HFF-Myc (cell line): ENCODE data around the gene ZNRF1.

ENCODE experiments used
- DNase-seq: peaks from one replicate; pipeline ENCODE4 v3.0.0-alpha.2; 2011; ENCODE audit warnings: low read depth; ENCODE audit errors: extremely low read depth
- H3K4me3 ChIP-seq: replicated peaks from 2 replicates; pipeline ENCODE4 v1.5.1; 2011; ENCODE audit warnings: low read depth, mild to moderate bottlenecking, control low read depth, low read length
- CTCF ChIP-seq: IDR thresholded peaks from 2 replicates; pipeline ENCODE4 v1.5.1; 2012; ENCODE audit warnings: mild to moderate bottlenecking, low read depth, low read length, control low read depth; ENCODE audit errors: missing control alignments

The ZNRF1 gene

GRCh38 chr16:74998481-74999218 lies at the start of gene ZNRF1:
Gene ZNRF1, plus strand, starts transcription at chr16:74999024. Its CDS starts 648 bp downstream, at chr16:74999672.
- DNase-seq = peak; percentile 38
- TF ChIP-seq CTCF = peak; percentile 69
- H3K4me3 ChIP-seq = peak within 1 kb of the TSS; percentile 54

GRCh38 chr16:74949309-74949708 lies 49.5 kb upstream of the ZNRF1 start:
- H3K4me3 ChIP-seq = no peak overlapping the region
- DNase-seq = no peak
- TF ChIP-seq CTCF = no peak

- no peak for TF ChIP-seq CTCF
- H3K4me3 ChIP-seq = no peak overlapping the region
- DNase-seq = no peak
These were observed 48.3 kb upstream of the ZNRF1 start for GRCh38 chr16:74950511-74950910.

GRCh38 chr16:74951206-74951605 lies 47.6 kb upstream of the ZNRF1 start:
- no peak overlapping the region for H3K4me3 ChIP-seq
- no peak for DNase-seq
- no peak for TF ChIP-seq CTCF

- no peak overlapping the region for H3K4me3 ChIP-seq
- no peak for DNase-seq
- TF ChIP-seq CTCF = no peak
These were observed 47.1 kb upstream of the ZNRF1 start for GRCh38 chr16:74951681-74952080.

- no peak for TF ChIP-seq CTCF
- H3K4me3 ChIP-seq = no peak overlapping the region
- DNase-seq = no peak
These were observed 44.1 kb upstream of the ZNRF1 start for GRCh38 chr16:74954763-74955162.

- H3K4me3 ChIP-seq = no peak overlapping the region
- no peak for TF ChIP-seq CTCF
- DNase-seq = no peak
These were observed 25.5 kb upstream of the ZNRF1 start for GRCh38 chr16:74973304-74973703.
